ENCODE measurements around the gene ERFE.

The ERFE gene

DNA sequence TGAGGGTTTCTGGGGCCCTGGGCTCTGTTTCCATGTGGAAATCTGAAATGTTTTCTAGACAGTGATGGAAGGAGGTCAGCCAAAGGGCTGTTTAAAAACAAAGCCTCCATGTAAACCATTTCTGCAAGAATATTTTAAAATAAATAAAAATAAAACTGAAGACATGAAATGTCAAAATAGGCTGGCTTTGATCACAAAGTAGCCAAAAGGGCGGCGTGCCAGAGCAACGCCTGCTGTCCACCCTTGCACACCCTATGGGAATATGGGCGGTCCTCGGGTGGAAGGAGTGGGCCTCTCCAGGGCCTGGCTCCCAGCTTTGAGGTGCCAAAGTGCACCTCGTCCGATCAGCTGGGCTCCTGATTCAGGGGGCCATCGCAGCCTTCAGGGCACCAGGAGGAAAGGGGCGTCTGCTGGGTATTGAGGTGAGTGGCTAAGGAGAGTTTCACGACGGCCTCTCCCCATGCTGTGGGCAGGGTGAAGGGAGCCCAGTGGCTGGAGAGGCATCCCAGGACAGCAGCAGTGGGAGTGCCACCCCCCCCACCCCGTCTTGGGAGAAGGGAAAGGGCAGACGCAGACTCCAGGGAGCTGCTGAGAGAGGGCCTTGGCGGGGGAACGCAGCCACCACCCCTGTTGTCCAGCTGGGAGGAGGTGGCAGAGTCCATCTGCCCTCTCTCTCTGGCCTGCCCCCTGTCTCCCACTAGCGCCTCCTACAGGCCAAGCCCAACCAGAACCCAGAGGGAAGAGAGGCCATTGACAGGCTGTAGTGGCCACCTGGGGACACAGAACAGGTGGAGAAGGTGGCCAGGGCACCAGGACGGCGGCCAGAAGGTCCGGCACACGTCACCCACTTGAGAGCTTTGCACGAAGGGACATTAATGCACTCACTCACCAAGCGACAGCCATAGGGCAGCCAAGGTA lies 5.7 kb upstream of the ERFE start:
- no peak overlapping the region for H3K27ac ChIP-seq (ENCODE audit: low read depth, low read length)
- H3K9ac ChIP-seq (ENCODE audit: low read depth, low read length), result no peak overlapping the region
- H3K9me3 ChIP-seq (ENCODE audit: control insufficient read depth, insufficient read depth, low read length), result no peaks in the 10 kb centered on the region
- no peak overlapping the region for H3K4me3 ChIP-seq (ENCODE audit: low read depth, low read length)
- peaks cover 1% of the 10 kb centered on the region; the same call in 1 of the 2 replicates for H3K27me3 ChIP-seq (ENCODE audit: control insufficient read depth, insufficient read depth, low read length)
- H3K36me3 ChIP-seq (ENCODE audit: control insufficient read depth, insufficient read depth, low read length), result no peaks in the 10 kb centered on the region
- 0 out of 2 replicates have a peak, but pooled peaks cover 5% of the 10 kb centered on the region for H3K4me1 ChIP-seq (ENCODE audit: control insufficient read depth, insufficient read depth, low read length)

DNA sequence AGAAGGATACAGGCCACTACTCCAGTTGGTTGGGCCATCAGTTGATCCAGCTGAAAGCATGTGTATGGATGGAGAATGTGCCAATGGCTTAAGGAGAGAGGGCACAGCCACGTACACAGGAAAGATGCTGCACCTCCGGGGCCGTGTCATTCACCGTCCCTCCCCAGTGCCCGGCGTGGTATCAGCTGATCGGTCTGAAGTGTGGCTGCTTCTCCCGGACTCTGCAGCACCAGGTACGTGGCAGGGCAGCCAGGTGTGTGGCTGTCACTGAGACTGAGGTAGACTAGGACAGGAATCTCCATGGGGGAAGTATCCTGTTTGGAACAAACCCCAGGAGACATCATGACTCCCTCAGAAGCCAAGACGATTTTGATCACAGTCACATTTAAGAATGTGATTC lies 4.2 kb upstream of the ERFE start:
- Histone ChIP-seq H3K36me3 (ENCODE audit: control insufficient read depth, insufficient read depth, low read length) (no peaks in the 10 kb centered on the region), H3K27ac (ENCODE audit: low read depth, low read length) (no peak overlapping the region), H3K9ac (ENCODE audit: low read depth, low read length) (no peak overlapping the region), H3K27me3 (ENCODE audit: control insufficient read depth, insufficient read depth, low read length) (peaks cover 11% of the 10 kb centered on the region), H3K4me3 (ENCODE audit: low read depth, low read length) (no peak overlapping the region), H3K4me1 (ENCODE audit: control insufficient read depth, insufficient read depth, low read length) (0 out of 2 replicates have a peak, but pooled peaks cover 5% of the 10 kb centered on the region), H3K9me3 (ENCODE audit: control insufficient read depth, insufficient read depth, low read length) (no peaks in the 10 kb centered on the region)

DNA sequence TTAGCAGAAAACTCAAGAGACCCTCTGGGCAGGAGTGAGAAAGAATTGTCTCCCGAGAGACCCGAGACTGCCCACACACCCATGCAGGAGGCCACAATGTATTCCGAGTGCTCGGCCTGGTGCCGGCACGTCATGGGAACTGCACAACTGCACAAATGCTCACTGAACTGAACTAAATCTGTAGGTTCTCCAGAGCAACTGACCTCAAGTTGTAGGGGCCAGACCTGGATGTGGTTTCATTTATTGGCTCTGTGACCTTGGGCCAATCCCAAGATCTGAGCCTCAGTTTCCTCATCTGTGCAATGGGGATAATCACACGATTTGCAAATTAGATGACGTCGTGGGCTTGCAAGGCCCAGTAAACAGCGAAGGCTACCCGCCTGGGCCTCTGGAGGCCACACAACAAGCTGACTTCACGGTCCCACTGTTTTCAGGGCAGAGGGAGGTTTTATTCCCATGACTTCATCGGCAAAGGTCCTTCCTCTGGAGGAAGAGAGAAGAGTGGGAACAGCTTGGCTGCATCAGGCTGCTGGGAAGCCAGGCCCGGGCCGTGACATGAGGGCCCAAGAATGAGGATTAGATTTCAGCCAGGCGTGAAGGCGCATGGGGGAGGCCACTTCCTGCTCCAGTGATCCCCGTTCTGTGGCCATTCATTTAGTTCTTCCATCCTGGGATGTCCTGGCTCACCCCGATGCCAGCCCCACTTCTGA lies 3.6 kb upstream of the ERFE start:
- no peak overlapping the region for H3K9ac ChIP-seq (ENCODE audit: low read depth, low read length)
- peaks cover 17% of the 10 kb centered on the region for H3K27me3 ChIP-seq (ENCODE audit: control insufficient read depth, insufficient read depth, low read length)
- no peak overlapping the region for H3K27ac ChIP-seq (ENCODE audit: low read depth, low read length)
- no peaks in the 10 kb centered on the region for H3K9me3 ChIP-seq (ENCODE audit: control insufficient read depth, insufficient read depth, low read length)
- no peaks in the 10 kb centered on the region for H3K36me3 ChIP-seq (ENCODE audit: control insufficient read depth, insufficient read depth, low read length)
- peaks cover 9% of the 10 kb centered on the region; the same call in 1 of the 2 replicates for H3K4me1 ChIP-seq (ENCODE audit: control insufficient read depth, insufficient read depth, low read length)
- H3K4me3 ChIP-seq (ENCODE audit: low read depth, low read length), result no peak overlapping the region

GRCh38 chr2:238155761-238156694 lies 2.7 kb upstream of the ERFE start:
- Histone ChIP-seq H3K9me3 (ENCODE audit: control insufficient read depth, insufficient read depth, low read length) (no peaks in the 10 kb centered on the region), H3K4me3 (ENCODE audit: low read depth, low read length) (no peak overlapping the region), H3K36me3 (ENCODE audit: control insufficient read depth, insufficient read depth, low read length) (no peaks in the 10 kb centered on the region), H3K27ac (ENCODE audit: low read depth, low read length) (no peak overlapping the region), H3K4me1 (ENCODE audit: control insufficient read depth, insufficient read depth, low read length) (peaks cover 14% of the 10 kb centered on the region), H3K9ac (ENCODE audit: low read depth, low read length) (no peak overlapping the region), H3K27me3 (ENCODE audit: control insufficient read depth, insufficient read depth, low read length) (peaks cover 25% of the 10 kb centered on the region)

DNA sequence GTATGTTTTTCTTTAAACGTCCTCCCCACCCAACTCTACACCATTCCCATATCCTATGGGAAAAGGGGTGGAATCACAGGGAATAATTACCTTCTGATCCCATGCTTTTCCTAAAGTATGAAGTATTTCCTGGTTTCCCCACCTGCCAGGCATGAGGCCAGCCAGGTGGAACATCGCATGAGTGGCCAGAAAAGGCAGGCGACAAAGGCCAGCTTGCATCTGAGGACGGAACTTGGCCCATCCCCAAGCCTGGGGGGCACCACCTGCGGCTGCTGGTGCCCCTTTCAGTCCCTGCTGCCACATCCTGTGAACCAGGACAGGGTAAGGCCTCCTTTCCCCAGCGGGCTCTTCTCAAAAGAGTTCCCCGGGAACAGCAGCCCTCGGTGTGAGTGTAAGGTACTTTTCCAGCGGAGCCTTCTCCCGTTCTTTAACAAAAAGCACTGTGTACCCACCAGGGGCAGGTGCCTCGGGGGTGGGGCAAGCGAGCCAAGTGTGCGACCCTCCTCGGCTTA lies 1.2 kb upstream of the ERFE start:
- Histone ChIP-seq H3K27ac (ENCODE audit: low read depth, low read length) (no peak overlapping the region), H3K27me3 (ENCODE audit: control insufficient read depth, insufficient read depth, low read length) (peaks cover 39% of the 10 kb centered on the region), H3K36me3 (ENCODE audit: control insufficient read depth, insufficient read depth, low read length) (no peaks in the 10 kb centered on the region), H3K9me3 (ENCODE audit: control insufficient read depth, insufficient read depth, low read length) (no peaks in the 10 kb centered on the region), H3K4me1 (ENCODE audit: control insufficient read depth, insufficient read depth, low read length) (peaks cover 10% of the 10 kb centered on the region), H3K9ac (ENCODE audit: low read depth, low read length) (no peak overlapping the region), H3K4me3 (ENCODE audit: low read depth, low read length) (no peak overlapping the region)

- H3K9me3 ChIP-seq (ENCODE audit: control insufficient read depth, insufficient read depth, low read length), result no peaks in the 10 kb centered on the region
- H3K4me3 ChIP-seq (ENCODE audit: low read depth, low read length), result peak overlapping the region; percentile 68
- peaks cover 10% of the 10 kb centered on the region for H3K4me1 ChIP-seq (ENCODE audit: control insufficient read depth, insufficient read depth, low read length)
- peaks cover 44% of the 10 kb centered on the region for H3K27me3 ChIP-seq (ENCODE audit: control insufficient read depth, insufficient read depth, low read length)
- H3K9ac ChIP-seq (ENCODE audit: low read depth, low read length), result no peak overlapping the region
- no peaks in the 10 kb centered on the region for H3K36me3 ChIP-seq (ENCODE audit: control insufficient read depth, insufficient read depth, low read length)
- H3K27ac ChIP-seq (ENCODE audit: low read depth, low read length), result no peak overlapping the region
Measured at GRCh38 chr2:238158018-238158508, 707 bp upstream of the ERFE start.

DNA sequence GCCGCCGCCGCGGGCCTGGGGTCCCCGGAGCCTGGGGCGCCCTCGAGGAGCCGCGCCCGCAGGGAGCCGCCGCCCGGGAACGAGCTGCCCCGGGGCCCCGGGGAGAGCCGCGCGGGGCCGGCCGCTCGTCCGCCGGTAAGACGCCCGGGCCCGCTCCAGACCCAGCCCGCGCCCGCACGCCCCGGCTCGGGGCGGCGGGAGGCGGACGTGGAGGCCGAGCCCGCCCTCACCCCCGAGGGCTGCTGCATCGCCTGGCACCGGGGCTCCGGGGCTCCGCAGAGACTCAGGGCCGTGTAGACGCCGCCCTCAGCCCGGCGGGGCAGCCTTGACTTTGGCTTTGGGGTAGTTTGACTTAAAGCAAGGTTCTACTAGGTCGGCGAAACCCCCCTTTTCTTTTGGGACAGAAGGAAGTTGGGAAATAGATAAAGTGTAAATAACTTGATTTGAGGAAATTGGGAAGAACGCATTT lies 335 bp downstream of the ERFE start:
- Histone ChIP-seq H3K4me1 (ENCODE audit: control insufficient read depth, insufficient read depth, low read length) (peaks cover 10% of the 10 kb centered on the region), H3K36me3 (ENCODE audit: control insufficient read depth, insufficient read depth, low read length) (no peaks in the 10 kb centered on the region), H3K27me3 (ENCODE audit: control insufficient read depth, insufficient read depth, low read length) (peaks cover 54% of the 10 kb centered on the region), H3K27ac (ENCODE audit: low read depth, low read length) (no peak overlapping the region), H3K4me3 (ENCODE audit: low read depth, low read length) (peak overlapping the region; percentile 68), H3K9me3 (ENCODE audit: control insufficient read depth, insufficient read depth, low read length) (no peaks in the 10 kb centered on the region), H3K9ac (ENCODE audit: low read depth, low read length) (no peak overlapping the region)

DNA sequence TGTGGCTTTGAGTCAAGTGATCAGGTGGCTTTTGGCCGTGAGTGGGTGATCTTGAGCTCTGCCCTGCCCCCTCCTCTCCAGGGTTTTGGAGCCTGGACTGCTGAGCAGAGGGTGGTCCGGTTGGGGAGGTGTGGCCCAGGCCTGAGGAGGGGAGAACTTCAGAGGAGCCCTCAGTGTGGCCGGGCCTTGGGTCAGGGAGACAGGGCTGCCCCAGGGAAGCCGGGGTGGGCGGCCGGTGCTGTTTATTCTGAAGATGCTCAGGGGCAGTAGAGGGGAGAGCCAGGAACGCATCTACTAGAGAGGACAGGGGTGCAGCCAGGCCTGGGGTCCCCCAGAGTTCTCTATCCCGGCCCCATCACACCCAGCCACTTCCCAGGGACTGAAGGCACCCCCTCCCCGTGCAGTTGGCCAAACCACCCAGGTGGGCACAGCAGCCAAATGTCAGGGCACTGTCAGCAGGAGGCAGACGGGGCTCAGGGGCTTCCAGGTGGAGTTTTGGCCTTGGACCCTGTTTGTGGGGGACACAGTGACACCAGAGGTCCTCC lies 963 bp downstream of the ERFE start:
- Histone ChIP-seq H3K27ac (ENCODE audit: low read depth, low read length) (no peak overlapping the region), H3K36me3 (ENCODE audit: control insufficient read depth, insufficient read depth, low read length) (no peaks in the 10 kb centered on the region), H3K27me3 (ENCODE audit: control insufficient read depth, insufficient read depth, low read length) (peaks cover 59% of the 10 kb centered on the region), H3K9ac (ENCODE audit: low read depth, low read length) (no peak overlapping the region), H3K4me1 (ENCODE audit: control insufficient read depth, insufficient read depth, low read length) (peaks cover 10% of the 10 kb centered on the region), H3K4me3 (ENCODE audit: low read depth, low read length) (peak overlapping the region; percentile 68), H3K9me3 (ENCODE audit: control insufficient read depth, insufficient read depth, low read length) (no peaks in the 10 kb centered on the region)

DNA sequence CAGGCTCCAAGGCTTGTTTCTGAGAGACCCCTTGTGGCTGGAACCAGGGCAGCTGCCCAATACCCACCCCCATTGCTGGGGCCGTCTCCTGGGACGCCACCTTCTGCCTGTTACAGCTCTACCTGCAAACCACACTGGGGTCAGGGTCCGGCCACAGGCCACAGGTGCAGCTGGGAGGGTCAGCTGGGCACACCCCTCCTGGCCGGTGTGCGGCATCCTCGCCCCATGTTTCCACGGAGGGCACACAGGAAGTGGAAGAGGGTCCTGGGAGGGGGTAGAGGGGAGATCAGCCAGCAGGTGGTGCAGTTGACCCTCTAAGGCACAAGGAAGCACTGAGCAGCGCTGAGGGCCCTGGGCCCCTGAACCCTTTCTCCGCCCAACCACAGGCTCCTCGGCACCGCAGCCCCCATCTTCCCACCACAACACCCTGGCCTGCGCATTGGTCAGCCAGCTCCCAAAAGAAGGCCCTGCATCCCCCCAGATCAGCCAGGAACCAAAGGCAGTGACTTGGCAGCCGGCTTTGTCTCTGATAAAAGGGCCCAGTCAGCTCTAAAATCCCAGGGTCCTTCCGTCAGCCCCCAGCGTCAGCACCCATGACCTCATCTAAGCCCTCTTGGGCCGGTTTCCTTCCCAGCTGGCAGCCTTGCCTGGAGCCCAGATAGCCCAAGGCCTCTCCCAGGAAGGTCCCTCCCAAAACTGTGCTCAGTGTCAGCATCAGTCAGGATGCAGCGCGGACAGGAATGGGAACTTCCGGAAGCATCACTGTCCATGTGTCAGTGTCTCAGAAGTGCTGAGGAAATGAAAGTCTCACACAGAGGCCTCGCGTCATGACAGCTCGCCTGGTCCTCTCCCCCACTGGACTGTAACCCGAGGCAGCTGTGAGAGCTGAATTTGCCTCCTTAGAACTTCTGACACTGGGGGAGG lies 1.7 kb downstream of the ERFE start:
- Histone ChIP-seq H3K27me3 (ENCODE audit: control insufficient read depth, insufficient read depth, low read length) (peaks cover 66% of the 10 kb centered on the region), H3K4me3 (ENCODE audit: low read depth, low read length) (no peak overlapping the region), H3K9ac (ENCODE audit: low read depth, low read length) (no peak overlapping the region)

More for the DNA sequence above, 1.7 kb downstream of the ERFE start:
- H3K27ac ChIP-seq (ENCODE audit: low read depth, low read length), result no peak overlapping the region
- peaks cover 10% of the 10 kb centered on the region for H3K4me1 ChIP-seq (ENCODE audit: control insufficient read depth, insufficient read depth, low read length)
- no peaks in the 10 kb centered on the region for H3K9me3 ChIP-seq (ENCODE audit: control insufficient read depth, insufficient read depth, low read length)
- H3K36me3 ChIP-seq (ENCODE audit: control insufficient read depth, insufficient read depth, low read length), result no peaks in the 10 kb centered on the region

Measured in HUES48 (cell line).